Stimulated activated naive B cell treated with anti-CD40 and anti-IgM and Interleukin-4, amounts not matched to agents 10 μg/mL and 1 μg/mL and 100 μg/mL, for 72 hours (primary cell): ENCODE results near the gene STRIT1.
"Not testable (repeated sequence)": the region's sequence is repeated elsewhere in the genome, so short reads cannot be mapped to it uniquely, and the experiment has no call there.

Source experiments
- ATAC-seq, 2 donors: fragments of 150-1000 bp; cut with Tn5 transposase; replicated peaks; 2 replicates each; pipeline ENCODE4 v1.10.0; 2021; ENCODE audit warnings: moderate library complexity in 1 of 2
- DNase-seq: peaks from one replicate; pipeline ENCODE4 v3.0.0; 2021
- H3K27ac Mint-ChIP-seq: one replicate; pipeline ENCODE4 v1.8.0; 2022; ENCODE audit warnings: mild to moderate bottlenecking, mixed read lengths
- H3K27me3 Mint-ChIP-seq, 2 donors: one replicate each; pipeline ENCODE4 v1.8.0; 2022; ENCODE audit warnings: mixed read lengths in 2 of 2
- H3K36me3 Mint-ChIP-seq, 2 donors: one replicate each; pipeline ENCODE4 v1.8.0; 2022; ENCODE audit warnings: mixed read lengths in 2 of 2, mild to moderate bottlenecking in 1 of 2
- H3K4me1 Mint-ChIP-seq, 2 donors: one replicate each; pipeline ENCODE4 v1.8.0; 2022; ENCODE audit warnings: mixed read lengths in 2 of 2, mild to moderate bottlenecking in 1 of 2
- H3K4me3 Mint-ChIP-seq, 2 donors: one replicate each; pipeline ENCODE4 v1.8.0; 2022; ENCODE audit warnings: mild to moderate bottlenecking in 2 of 2, mixed read lengths in 2 of 2, moderate library complexity in 1 of 2
- H3K9me3 Mint-ChIP-seq, 2 donors: one replicate each; pipeline ENCODE4 v1.8.0; 2022; ENCODE audit warnings: mixed read lengths in 2 of 2, mild to moderate bottlenecking in 1 of 2

Gene STRIT1

DNA sequence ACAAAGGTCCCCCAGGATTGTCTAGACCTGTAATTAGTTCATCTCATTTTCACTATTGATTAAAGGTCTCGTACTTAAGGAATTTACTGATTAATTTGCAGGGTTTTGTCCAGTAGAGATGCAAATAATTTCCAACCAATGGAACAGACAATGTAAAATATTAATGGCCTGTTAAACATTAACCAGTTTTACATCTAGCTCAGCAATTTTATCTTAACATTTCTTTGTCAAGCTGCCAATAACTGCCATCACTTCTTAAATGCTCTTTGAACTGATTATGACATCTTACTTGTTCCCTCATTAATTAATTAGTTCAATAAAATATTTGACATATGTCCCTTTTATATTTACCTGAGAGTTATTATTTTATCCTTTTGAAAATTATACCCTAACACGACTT, 9.4 kb upstream of the STRIT1 start:
- ATAC-seq (no peak), DNase-seq (no peak)
- H3K27ac Mint-ChIP-seq: no peak overlapping the region
- no peaks in the 10 kb centered on the region for H3K27me3 Mint-ChIP-seq
- H3K9me3 Mint-ChIP-seq: peaks cover 7 to 9% of the 10 kb centered on the region in 2 donors
- H3K36me3 Mint-ChIP-seq: peaks cover 0 to under 1% of the 10 kb centered on the region in 2 donors
- no peak overlapping the region for H3K4me3 Mint-ChIP-seq
- peaks cover 3 to 15% of the 10 kb centered on the region in 2 donors for H3K4me1 Mint-ChIP-seq

DNA sequence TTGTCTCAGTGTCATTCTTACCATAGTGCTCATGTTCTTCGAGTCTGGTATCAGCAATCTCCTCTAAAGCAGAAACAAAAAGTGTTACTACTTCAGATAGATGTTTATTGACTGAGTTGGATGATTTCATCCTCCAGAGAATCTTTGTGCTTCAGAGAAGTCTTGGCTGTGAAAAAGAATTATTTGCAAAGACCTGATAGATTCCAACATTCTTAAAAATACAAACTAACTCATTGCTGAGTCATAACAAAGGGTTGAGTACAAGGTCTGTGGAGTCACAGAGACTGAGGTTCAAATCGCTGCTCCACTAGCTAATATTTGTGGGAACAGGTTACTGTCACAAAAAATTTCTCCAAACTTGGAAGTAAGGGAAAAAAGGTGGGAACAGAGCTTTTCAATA, 9.0 kb upstream of the STRIT1 start:
- Mint-ChIP-seq H3K4me3 (no peak overlapping the region), H3K27ac (no peak overlapping the region), H3K9me3 (peaks cover 10 to 13% of the 10 kb centered on the region in 2 donors), H3K4me1 (peaks cover 3 to 15% of the 10 kb centered on the region in 2 donors), H3K36me3 (peaks cover 0 to 4% of the 10 kb centered on the region in 2 donors), H3K27me3 (no peaks in the 10 kb centered on the region)
- DNase-seq: no peak
- no peak for ATAC-seq

DNA sequence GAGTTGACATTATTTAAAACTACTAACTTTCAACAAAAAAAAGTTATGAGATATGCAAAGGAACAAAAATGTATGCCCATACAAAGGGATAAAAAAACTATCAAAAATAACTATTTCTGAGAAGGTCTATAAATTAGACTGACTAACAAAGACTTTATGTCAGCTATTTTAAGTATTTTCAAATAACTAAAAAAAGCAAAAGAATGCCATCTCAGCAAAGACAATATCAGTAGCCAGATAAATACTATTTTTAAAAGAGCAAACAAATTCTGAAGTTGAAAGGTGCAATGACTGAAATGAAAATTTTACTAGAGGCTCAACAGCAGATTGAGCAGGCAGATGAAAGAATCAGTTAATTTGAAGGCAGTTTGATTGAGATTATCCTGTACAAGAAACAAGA, 3.6 kb upstream of the STRIT1 start:
- Mint-ChIP-seq H3K9me3 (peaks cover 13 to 18% of the 10 kb centered on the region in 2 donors), H3K36me3 (peaks cover 0 to 4% of the 10 kb centered on the region in 2 donors), H3K4me3 (no peak overlapping the region), H3K27ac (no peak overlapping the region), H3K27me3 (no peaks in the 10 kb centered on the region), H3K4me1 (peaks cover 0 to 6% of the 10 kb centered on the region in 2 donors)
- DNase-seq (no peak), ATAC-seq (no peak)

DNA sequence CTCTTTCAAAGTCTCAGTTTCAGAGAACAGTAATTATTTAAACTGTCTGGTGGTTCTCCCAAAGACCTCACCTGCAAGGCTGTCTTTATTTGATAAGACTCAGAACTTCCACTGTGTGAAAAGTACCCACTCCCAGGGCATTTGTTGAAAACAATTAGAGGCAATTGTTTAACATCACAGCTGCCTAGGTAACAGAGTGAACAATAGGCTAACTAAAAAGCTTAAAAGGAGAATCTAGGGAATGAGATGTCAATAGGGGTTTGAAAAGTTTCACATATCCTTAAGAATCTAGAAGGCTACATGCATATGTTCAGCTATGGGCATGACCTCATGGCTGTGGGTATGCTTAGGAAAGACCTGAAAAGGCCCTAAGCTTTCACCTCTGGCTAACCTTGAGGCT, 2.9 kb upstream of the STRIT1 start:
- no peak overlapping the region for H3K4me3 Mint-ChIP-seq
- no peak for ATAC-seq
- DNase-seq: no peak
- H3K36me3 Mint-ChIP-seq: peaks cover 0 to 4% of the 10 kb centered on the region in 2 donors
- no peaks in the 10 kb centered on the region for H3K27me3 Mint-ChIP-seq
- no peak overlapping the region for H3K27ac Mint-ChIP-seq
- H3K4me1 Mint-ChIP-seq: peaks cover 0 to 6% of the 10 kb centered on the region in 2 donors
- H3K9me3 Mint-ChIP-seq: peaks cover 13 to 18% of the 10 kb centered on the region in 2 donors

DNA sequence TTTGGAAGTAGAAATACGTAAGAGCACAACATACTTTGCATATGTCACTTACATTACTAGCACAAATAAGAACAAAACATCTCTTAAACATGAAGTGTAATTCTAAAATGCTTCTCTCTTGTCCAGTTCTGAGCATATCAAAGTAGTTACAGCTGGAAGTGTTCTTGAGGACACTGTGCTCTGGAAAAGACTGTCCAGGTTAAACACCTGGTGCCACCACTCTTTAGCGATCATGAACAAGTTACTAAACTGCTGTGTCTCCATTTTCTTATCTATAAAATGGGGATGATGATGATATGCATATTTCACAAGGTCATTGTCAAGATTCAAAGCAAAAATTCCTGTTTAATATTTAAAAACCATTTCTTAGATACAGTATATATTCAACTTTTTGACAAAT, 790 bp downstream of the STRIT1 start:
- peaks cover 0 to 1% of the 10 kb centered on the region in 2 donors for H3K36me3 Mint-ChIP-seq
- no peaks in the 10 kb centered on the region for H3K27me3 Mint-ChIP-seq
- no peaks in the 10 kb centered on the region for H3K4me1 Mint-ChIP-seq
- H3K4me3 Mint-ChIP-seq: no peak overlapping the region
- no peak for DNase-seq
- peaks cover 4 to 10% of the 10 kb centered on the region in 2 donors for H3K9me3 Mint-ChIP-seq
- H3K27ac Mint-ChIP-seq: no peak overlapping the region
- ATAC-seq: no peak

DNA sequence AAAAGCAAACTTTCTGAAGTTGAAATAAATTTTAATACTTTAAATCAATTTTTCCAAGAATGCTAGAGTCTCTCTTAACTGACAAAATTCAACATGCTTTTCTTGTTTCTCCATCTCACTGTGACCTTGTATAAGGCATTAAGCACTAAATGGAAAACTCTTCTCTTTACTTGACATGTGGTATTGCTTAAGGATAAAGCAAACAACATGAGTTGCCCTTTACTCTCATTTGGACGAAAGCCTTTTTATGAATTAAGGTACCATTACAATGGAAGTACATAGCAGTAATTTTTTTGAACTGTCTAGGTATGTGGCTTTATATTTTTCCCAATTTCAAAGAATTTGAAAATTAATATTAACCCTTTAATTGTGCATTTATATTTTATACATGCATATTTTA, 1.4 kb downstream of the STRIT1 start:
- DNase-seq: no peak
- peaks cover 3 to 5% of the 10 kb centered on the region in 2 donors for H3K9me3 Mint-ChIP-seq
- H3K36me3 Mint-ChIP-seq: no peaks in the 10 kb centered on the region
- H3K27me3 Mint-ChIP-seq: no peaks in the 10 kb centered on the region
- no peaks in the 10 kb centered on the region for H3K4me1 Mint-ChIP-seq
- H3K4me3 Mint-ChIP-seq: no peak overlapping the region
- no peak for ATAC-seq
- H3K27ac Mint-ChIP-seq: no peak overlapping the region

DNA sequence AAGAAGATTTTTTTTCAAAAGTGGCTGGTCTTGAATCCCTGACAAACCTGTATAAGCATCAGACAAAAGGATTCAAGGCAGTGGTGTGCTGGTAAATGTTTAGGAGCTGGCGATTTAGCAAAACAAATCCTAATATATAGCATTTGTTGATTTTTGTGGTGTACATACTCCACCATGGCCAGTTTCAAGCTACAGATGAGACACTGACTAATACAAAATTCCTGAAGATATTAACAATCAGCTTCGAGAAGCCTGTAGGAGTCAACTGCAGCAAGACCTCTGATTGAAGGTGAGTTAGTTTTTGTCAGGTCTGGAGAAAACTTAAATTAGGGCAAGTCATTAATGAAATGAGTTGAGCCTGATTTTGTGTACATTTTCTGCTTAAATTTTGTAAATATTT, 6.7 kb downstream of the STRIT1 start:
- ATAC-seq (no peak), DNase-seq (no peak)
- H3K4me3 Mint-ChIP-seq: no peak overlapping the region
- H3K27me3 Mint-ChIP-seq: no peaks in the 10 kb centered on the region
- H3K4me1 Mint-ChIP-seq: no peaks in the 10 kb centered on the region
- no peaks in the 10 kb centered on the region for H3K9me3 Mint-ChIP-seq
- no peaks in the 10 kb centered on the region for H3K36me3 Mint-ChIP-seq
- no peak overlapping the region for H3K27ac Mint-ChIP-seq

DNA sequence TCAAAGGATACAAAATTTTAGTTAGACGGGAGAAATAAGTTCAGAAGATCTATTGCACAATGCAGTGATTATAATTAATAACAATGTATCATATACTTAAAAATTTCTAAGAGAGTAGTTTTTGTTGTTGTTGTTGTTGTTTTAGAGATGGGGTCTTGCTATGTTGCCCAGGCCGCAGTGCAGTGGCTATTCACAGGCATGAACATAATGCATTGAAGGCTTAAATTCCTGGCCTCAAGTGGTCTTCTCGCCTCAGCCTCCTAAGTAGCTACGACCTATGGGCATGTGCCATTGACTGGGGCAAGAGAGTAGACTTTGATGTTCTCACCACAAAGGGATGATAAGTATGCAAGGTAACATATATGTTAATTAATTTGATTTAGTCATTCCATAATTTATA, 7.5 kb downstream of the STRIT1 start:
- H3K4me1 Mint-ChIP-seq: no peaks in the 10 kb centered on the region
- no peaks in the 10 kb centered on the region for H3K27me3 Mint-ChIP-seq
- no peak for ATAC-seq
- no peak for DNase-seq
- no peaks in the 10 kb centered on the region for H3K36me3 Mint-ChIP-seq
- no peaks in the 10 kb centered on the region for H3K9me3 Mint-ChIP-seq
- H3K4me3 Mint-ChIP-seq: no peak overlapping the region
- no peak overlapping the region for H3K27ac Mint-ChIP-seq

DNA sequence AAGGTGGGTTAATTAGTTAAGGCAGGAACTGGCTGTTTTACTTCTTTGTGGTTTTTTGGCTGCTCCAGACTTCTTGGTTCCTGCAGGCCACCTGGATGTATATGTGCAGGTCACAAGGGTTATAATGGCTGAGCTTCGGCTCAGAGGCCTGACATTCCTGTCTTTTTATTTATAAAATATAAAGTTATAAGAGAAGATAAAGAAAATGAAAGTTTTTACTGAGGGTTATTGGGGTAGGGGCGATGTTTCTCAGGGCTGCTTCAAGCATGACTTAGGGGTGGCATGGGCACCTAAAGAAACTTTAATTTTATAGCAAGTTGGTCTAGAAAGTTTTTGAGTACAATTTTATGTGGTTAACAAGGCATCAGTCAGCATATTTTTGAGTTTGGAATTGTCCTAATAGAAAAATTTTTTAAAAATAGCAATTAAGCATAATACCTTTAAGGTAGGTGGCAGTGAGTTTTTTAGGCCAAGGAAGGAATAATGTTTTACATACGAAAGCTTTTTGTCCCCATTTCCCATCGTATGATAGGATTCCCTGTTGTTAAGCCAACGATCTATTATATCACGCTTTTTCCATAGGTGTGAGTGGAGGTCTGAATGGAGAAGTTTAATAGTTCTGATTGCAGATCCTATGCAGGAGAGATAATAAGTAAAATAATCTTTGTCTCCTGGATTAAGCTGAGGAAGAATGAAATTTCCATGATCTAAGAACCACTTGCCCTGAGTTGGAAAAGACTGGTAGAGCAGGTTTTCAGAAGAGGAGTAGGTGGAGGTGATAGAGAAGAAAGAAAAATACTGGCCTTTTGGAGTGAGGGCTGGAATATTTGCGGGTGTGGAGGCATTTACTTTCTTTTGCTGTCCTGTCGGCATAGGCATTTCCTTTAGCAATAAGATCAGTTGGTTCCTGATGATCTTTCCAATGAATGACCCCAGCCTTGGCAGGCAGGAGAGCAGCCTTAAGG, 10.1 kb downstream of the STRIT1 start:
- Mint-ChIP-seq H3K9me3 (peaks cover 12 to 16% of the 10 kb centered on the region in 2 donors), H3K27ac (no peak overlapping the region)
- no peak for ATAC-seq

DNA sequence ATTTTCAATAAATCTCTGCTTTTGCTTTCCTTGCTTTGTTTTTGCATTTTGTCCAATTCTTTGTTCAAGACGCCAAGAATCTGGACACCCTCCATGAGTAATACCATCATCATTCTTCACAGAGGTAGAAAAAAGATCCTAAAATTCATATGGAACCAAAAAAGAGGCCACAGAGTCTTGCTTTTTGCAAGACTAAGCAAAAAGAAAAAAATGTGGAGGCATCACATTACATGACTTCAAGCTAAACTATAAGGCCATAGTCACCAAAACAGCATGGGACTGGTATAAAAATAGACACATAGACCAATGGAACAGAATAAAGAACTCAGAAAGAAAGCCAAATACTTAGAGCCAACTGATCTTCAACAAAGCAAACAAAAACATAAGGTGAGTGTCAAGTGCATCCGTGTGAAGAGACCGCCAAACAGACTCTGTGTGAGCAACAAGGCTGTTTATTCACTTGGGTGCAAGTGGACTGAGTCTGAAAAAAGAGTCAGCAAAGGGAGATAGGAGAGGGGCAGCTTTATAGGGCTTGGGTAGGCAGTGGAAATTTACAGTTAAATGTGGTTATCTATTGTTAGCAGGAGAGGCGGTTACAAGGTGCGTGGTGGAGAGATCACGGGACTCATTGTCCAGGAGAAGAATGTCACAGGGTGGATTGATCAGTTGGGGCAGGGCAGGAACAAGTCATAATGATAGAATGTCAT, 10.9 kb downstream of the STRIT1 start:
- Mint-ChIP-seq H3K9me3 (peaks cover 12 to 16% of the 10 kb centered on the region in 2 donors), H3K4me1 (no peaks in the 10 kb centered on the region), H3K27ac (no peak overlapping the region), H3K36me3 (peaks cover 0 to 3% of the 10 kb centered on the region in 2 donors), H3K27me3 (no peaks in the 10 kb centered on the region), H3K4me3 (no peak overlapping the region)
- no peak for ATAC-seq
- no peak for DNase-seq

More for the DNA sequence above, 10.1 kb downstream of the STRIT1 start:
- DNase-seq: no peak
- no peak overlapping the region for H3K4me3 Mint-ChIP-seq
- H3K36me3 Mint-ChIP-seq: peaks cover 0 to 3% of the 10 kb centered on the region in 2 donors
- H3K27me3 Mint-ChIP-seq: no peaks in the 10 kb centered on the region
- no peaks in the 10 kb centered on the region for H3K4me1 Mint-ChIP-seq

DNA sequence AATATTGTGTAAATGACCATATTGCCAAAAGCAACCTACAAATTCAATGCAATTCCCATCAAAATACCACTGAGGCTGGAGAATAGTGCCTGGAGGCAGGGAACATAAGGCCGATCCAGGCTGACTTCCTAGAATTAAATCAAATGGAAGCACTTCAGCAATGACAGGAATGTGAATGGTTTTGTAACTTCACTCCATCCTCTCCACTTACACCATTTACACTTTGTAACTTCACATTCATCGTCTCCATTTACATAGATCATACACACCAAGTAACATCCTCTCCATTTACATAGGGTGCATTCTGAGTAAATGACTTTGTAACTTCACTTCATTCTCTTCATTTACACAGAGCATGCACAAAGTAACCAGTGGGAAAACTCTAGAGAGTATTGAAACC, 11.6 kb downstream of the STRIT1 start:
- DNase-seq (no peak), ATAC-seq (no peak)
- no peaks in the 10 kb centered on the region for H3K4me1 Mint-ChIP-seq
- no peaks in the 10 kb centered on the region for H3K27me3 Mint-ChIP-seq
- H3K9me3 Mint-ChIP-seq: peaks cover 12 to 16% of the 10 kb centered on the region in 2 donors
- H3K4me3 Mint-ChIP-seq: no peak overlapping the region
- H3K36me3 Mint-ChIP-seq: peaks cover 0 to 3% of the 10 kb centered on the region in 2 donors
- H3K27ac Mint-ChIP-seq: no peak overlapping the region

DNA sequence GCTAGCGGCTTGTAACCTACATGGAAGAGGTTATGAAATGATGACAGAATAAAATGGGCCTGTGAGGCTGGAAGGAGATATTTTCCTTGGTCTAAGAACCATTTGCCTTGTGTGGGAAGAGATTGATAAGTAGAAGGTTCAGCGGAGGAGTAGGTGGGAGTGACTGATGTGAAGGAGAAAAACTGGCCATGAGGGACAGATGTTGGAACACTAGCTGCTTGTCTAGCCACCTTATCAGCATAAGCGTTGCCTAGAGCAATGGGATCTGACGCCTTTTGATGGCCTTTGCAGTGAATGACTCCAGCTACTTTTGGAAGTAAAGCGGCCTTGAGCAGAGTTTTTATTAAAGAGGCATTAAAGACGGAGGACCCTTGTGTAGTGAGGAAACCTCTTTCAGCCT, 17.4 kb downstream of the STRIT1 start:
- not testable (repeated sequence) for H3K27me3 Mint-ChIP-seq, H3K36me3 Mint-ChIP-seq, H3K27ac Mint-ChIP-seq, DNase-seq, ATAC-seq, H3K4me3 Mint-ChIP-seq, H3K4me1 Mint-ChIP-seq
- peaks cover 12 to 16% of the 10 kb centered on the region in 2 donors for H3K9me3 Mint-ChIP-seq

DNA sequence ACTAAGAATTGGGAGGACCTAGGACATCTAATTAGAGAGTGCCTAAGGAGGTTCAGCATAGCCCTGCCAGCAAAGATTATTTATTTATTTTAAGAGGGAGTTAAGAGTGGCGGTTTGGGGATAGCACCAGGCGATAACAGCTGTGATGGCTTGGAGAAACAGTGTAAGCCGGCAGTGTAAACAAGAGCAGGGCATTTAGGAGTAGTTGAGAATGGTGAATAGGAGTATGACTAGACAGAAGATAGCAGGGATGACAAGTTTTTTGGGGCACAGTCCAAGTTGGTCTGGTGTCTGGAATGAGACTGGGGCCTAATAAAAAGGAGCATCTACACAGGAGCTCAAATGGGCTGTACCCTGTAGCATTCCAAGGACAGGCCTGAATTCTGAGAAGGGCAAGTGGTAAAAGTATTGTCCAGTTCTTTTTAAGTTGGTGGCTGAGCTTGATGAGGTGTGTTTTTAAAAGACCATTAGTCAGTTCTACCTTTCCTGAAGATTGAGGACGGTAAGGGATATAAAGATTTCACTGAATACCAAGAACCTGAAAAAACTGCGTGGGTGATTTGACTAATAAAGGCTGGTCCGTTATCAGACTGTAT, 18.2 kb downstream of the STRIT1 start:
- not testable (repeated sequence) for H3K4me1 Mint-ChIP-seq, ATAC-seq, DNase-seq, H3K27me3 Mint-ChIP-seq, H3K36me3 Mint-ChIP-seq, H3K27ac Mint-ChIP-seq, H3K4me3 Mint-ChIP-seq
- peaks cover 12 to 16% of the 10 kb centered on the region in 2 donors for H3K9me3 Mint-ChIP-seq

DNA sequence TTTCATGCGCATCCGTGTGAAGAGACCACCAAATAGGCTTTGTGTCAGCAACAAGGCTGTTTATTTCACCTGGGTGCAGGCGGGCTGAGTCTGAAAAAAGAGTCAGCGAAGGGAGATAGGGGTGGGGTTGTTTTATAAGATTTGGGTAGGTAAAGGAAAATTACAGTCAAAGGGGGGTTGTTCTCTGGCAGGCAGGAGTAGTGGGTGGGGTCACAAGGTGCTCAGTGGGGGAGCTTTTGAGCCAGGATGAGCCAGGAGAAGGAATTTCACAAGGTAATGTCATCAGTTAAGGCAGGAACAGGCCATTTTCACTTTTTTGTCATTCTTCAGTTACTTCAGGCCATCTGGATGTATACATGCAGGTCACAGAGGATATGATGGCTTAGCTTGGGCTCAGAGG, 19.0 kb downstream of the STRIT1 start:
- H3K4me1 Mint-ChIP-seq, ATAC-seq, H3K36me3 Mint-ChIP-seq, DNase-seq, H3K27me3 Mint-ChIP-seq, H3K4me3 Mint-ChIP-seq, H3K27ac Mint-ChIP-seq: not testable (repeated sequence)
- peaks cover 10 to 13% of the 10 kb centered on the region in 2 donors for H3K9me3 Mint-ChIP-seq
